A549 (cell line): Measurements from ENCODE around the gene COX5B.

Source experiments
- CEBPB ChIP-seq, 2 experiments: fragments of >200 bp in 1 of 2; sonication (Bioruptor Twin) in 1 of 2; formaldehyde crosslinking in 1 of 2; IDR thresholded peaks; 2 replicates each; pipeline ENCODE4 v1.6.1; 2012 to 2016
- CTCF ChIP-seq: fragments of >200 bp; sonication (Bioruptor Twin); formaldehyde crosslinking; IDR thresholded peaks from 3 replicates; pipeline ENCODE4 v1.5.1; 2016
- MAFK ChIP-seq: fragments of 450-650 bp; IDR thresholded peaks from 2 replicates; pipeline ENCODE4 v1.6.1; 2014; ENCODE audit not compliant: partially characterized antibody
- MAX ChIP-seq: IDR thresholded peaks from 2 replicates; pipeline ENCODE4 v1.6.1; 2012
- MAZ ChIP-seq: fragments of 150-350 bp; IDR thresholded peaks from 2 replicates; pipeline ENCODE4 v1.6.1; 2014; ENCODE audit warnings: antibody characterized with exemption, low read depth, low read length, borderline replicate concordance
- NR3C1 ChIP-seq: fragments of >200 bp; sonication (Bioruptor Twin); formaldehyde crosslinking; IDR thresholded peaks from 3 replicates; pipeline ENCODE4 v1.6.1; 2017
- RCOR1 ChIP-seq: fragments of 150-350 bp; IDR thresholded peaks from 2 replicates; pipeline ENCODE4 v1.6.1; 2014; ENCODE audit warnings: antibody characterized with exemption, low read length, low read depth
- USF2 ChIP-seq: fragments of 450-650 bp; IDR thresholded peaks from 2 replicates; pipeline ENCODE4 v1.6.1; 2014; ENCODE audit warnings: antibody characterized with exemption
- ZFP36 ChIP-seq: fragments of 450-650 bp; IDR thresholded peaks from 2 replicates; pipeline ENCODE4 v1.6.1; 2014; ENCODE audit warnings: borderline replicate concordance; ENCODE audit not compliant: partially characterized antibody

- TF ChIP-seq CTCF: no peak
- no peak for TF ChIP-seq USF2
- TF ChIP-seq CEBPB (IDR thresholded peaks at IDR 0.05): no peak
- TF ChIP-seq RCOR1: no peak
- TF ChIP-seq MAFK: no peak
- no peak for TF ChIP-seq MAX
- TF ChIP-seq ZFP36: no peak
- TF ChIP-seq NR3C1: no peak
- TF ChIP-seq MAZ: no peak
Measured at GRCh38 chr2:97646977-97647376, 1.1 kb downstream of the COX5B start.
